Putamen (tissue), 1 donor: ENCODE results near the gene DPPA4.
"Not testable (repeated sequence)": the region's sequence is repeated elsewhere in the genome, so short reads cannot be mapped to it uniquely, and the experiment has no call there.

ENCODE experiments used
- DNase-seq: peaks from one replicate; pipeline ENCODE4 v3.0.0-alpha.2; 2016; ENCODE audit warnings: low spot score

The DPPA4 gene

GRCh38 chr3:109337393-109337792, at the start of gene DPPA4:
Gene DPPA4 (minus strand): TSS chr3:109337546. CDS start chr3:109337517, 29 bp downstream.
- no peak for DNase-seq

GRCh38 chr3:109385442-109386318, 48.3 kb upstream of the DPPA4 start:
- no peak for DNase-seq

- no peak for DNase-seq
Measured at GRCh38 chr3:109384164-109384563, 46.8 kb upstream of the DPPA4 start.

- no peak for DNase-seq
Measured at GRCh38 chr3:109382588-109382987, 45.2 kb upstream of the DPPA4 start.

- no peak for DNase-seq
Measured at GRCh38 chr3:109375975-109376374, 38.6 kb upstream of the DPPA4 start.

GRCh38 chr3:109374434-109374833, 37.1 kb upstream of the DPPA4 start:
- DNase-seq, result not testable (repeated sequence)

GRCh38 chr3:109373933-109374332, 36.6 kb upstream of the DPPA4 start:
- no peak for DNase-seq

GRCh38 chr3:109372639-109373038, 35.3 kb upstream of the DPPA4 start:
- no peak for DNase-seq

- no peak for DNase-seq
Measured at GRCh38 chr3:109369510-109369909, 32.2 kb upstream of the DPPA4 start.

GRCh38 chr3:109364088-109364487, 26.7 kb upstream of the DPPA4 start:
- no peak for DNase-seq

- DNase-seq, result no peak
Measured at GRCh38 chr3:109363634-109364033, 26.3 kb upstream of the DPPA4 start.

GRCh38 chr3:109362823-109363222, 25.5 kb upstream of the DPPA4 start:
- no peak for DNase-seq

GRCh38 chr3:109358809-109359208, 21.5 kb upstream of the DPPA4 start:
- not testable (repeated sequence) for DNase-seq

GRCh38 chr3:109356442-109357155, 19.3 kb upstream of the DPPA4 start:
- no peak for DNase-seq

- DNase-seq, result no peak
Measured at GRCh38 chr3:109355625-109356441, 18.5 kb upstream of the DPPA4 start.

GRCh38 chr3:109353057-109353456, 15.7 kb upstream of the DPPA4 start:
- DNase-seq, result no peak

- no peak for DNase-seq
Measured at GRCh38 chr3:109351231-109351630, 13.9 kb upstream of the DPPA4 start.

GRCh38 chr3:109346770-109347295, 9.5 kb upstream of the DPPA4 start:
- no peak for DNase-seq

- DNase-seq, result no peak
Measured at GRCh38 chr3:109346099-109346498, 8.8 kb upstream of the DPPA4 start.

GRCh38 chr3:109339714-109340648, 2.6 kb upstream of the DPPA4 start:
- DNase-seq, result no peak

GRCh38 chr3:109339197-109339596, 1.9 kb upstream of the DPPA4 start:
- no peak for DNase-seq
